22Rv1 (cell line): ENCODE measurements around the gene RPL19.

ENCODE experiments used
- ZFX ChIP-seq: fragments of 450-650 bp; IDR thresholded peaks from 2 replicates; pipeline ENCODE4 v1.6.1; 2017; ENCODE audit warnings: antibody characterized with exemption, borderline replicate concordance
- TF ChIP-seq, protein P1 (sequence below): fragments of 450-650 bp; IDR thresholded peaks from 2 replicates; pipeline ENCODE4 v1.5.1; 2017; ENCODE audit warnings: mild to moderate bottlenecking

- TF ChIP-seq, protein P1, sequence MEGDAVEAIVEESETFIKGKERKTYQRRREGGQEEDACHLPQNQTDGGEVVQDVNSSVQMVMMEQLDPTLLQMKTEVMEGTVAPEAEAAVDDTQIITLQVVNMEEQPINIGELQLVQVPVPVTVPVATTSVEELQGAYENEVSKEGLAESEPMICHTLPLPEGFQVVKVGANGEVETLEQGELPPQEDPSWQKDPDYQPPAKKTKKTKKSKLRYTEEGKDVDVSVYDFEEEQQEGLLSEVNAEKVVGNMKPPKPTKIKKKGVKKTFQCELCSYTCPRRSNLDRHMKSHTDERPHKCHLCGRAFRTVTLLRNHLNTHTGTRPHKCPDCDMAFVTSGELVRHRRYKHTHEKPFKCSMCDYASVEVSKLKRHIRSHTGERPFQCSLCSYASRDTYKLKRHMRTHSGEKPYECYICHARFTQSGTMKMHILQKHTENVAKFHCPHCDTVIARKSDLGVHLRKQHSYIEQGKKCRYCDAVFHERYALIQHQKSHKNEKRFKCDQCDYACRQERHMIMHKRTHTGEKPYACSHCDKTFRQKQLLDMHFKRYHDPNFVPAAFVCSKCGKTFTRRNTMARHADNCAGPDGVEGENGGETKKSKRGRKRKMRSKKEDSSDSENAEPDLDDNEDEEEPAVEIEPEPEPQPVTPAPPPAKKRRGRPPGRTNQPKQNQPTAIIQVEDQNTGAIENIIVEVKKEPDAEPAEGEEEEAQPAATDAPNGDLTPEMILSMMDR: no peak
- no peak for TF ChIP-seq ZFX
Measured at GRCh38 chr17:39200070-39200879, at the start of gene RPL19.
